ENCODE results near the gene COL27A1.
A peak's percentile ranks its signal among the peaks of the same experiment; 100 is the strongest.

The COL27A1 gene

DNA sequence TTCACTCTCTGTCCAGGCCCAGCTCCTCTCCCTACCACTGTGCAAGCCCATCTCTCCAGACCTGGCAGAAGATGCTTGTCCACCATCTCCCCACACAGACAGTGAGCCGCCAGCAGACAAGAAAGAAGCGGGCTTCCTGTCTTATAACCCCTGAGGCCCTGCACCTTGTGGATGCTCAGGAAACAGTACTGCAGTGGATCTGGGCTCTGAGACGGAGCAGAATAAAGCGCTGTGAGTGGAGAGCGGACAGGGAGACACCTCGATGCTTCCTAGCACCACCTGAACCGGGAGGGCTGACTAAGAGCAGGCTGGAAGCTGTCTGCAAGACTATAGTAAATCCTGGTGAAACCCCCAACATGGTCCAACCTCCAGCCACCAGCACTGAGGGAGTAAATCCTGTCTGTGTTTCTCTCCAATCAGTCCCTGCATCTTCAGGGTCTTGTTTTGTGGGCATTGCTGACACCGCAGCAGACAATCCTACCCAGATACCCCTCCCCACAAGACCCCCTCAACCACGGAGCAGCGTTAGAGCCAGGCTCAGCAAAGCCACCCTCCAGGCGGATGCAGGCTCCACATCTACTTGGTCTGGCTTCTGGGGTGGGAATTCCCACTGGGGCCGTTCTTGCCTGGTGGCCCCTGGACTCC, 193.0 kb downstream of the COL27A1 start:
- DNase-seq (ENCODE audit: extremely low read depth in 1 of 2, low read depth in 1 of 2), result no peak

DNA sequence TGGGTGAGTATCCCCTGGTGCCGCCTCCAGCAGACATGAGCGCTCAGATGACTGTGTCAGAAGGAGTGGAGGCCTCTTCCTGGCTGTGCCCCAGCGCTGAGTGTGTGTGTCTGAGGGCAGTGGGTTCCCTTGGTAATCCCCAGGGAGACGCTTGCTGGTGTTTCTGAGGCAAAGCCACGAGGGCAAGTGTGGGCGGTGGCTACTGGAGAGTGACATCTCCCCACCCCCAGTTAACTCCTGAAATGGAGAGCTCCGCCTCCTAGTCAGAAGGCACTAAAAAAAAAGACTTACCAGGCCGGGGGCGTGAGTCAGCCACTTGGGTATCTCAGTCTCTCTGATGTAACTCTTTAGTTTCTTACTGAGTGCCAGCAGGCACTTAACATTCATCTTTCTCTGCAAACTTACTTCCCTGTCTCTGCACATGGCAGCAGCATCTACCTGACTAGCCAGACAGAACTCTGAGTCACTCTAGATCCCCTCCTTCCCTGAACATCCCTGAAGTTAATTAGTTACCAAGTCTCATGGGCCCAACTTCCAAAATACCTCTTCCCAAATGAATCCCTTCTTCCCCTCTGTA, 193.7 kb downstream of the COL27A1 start:
- peak in 1 of 2 donors; percentile 25 for DNase-seq (ENCODE audit: extremely low read depth in 1 of 2, low read depth in 1 of 2)

DNA sequence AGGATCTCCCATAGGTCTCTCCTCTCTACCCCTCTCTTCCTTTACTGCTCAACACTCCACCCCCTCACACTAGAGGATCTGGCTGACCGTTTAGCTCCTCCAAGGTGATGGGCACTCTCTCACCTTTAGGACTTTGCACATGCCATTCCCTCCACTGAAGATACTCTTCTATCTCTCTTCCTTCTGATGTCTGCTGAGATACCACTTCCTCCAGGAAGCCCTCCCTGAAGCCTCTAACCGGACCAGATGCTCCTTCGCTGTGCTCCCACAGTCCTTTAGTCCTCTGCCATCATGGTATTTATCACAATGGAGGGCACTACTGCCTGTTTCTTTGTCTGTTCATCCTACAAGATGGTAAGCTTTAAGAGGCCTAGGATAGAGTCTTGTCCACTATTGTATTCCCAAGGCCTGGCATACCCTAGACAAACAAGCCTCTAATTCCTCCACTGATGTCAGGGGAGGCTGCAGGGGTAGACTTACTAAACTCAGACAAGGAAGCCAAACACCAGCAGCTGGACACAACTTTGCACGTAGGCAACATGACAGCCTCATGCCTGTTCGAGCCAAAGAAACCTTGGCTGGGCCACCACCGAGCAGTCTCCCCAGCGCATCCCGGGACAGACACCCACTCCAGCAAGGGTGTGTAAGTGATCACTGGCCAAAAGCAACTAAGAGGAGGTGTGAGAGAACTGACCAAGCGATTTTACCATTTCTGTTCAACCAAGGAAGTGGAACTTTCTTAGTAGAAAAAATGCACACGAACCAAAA, 194.6 kb downstream of the COL27A1 start:
- no peak for DNase-seq (ENCODE audit: extremely low read depth in 1 of 2, low read depth in 1 of 2)

DNA sequence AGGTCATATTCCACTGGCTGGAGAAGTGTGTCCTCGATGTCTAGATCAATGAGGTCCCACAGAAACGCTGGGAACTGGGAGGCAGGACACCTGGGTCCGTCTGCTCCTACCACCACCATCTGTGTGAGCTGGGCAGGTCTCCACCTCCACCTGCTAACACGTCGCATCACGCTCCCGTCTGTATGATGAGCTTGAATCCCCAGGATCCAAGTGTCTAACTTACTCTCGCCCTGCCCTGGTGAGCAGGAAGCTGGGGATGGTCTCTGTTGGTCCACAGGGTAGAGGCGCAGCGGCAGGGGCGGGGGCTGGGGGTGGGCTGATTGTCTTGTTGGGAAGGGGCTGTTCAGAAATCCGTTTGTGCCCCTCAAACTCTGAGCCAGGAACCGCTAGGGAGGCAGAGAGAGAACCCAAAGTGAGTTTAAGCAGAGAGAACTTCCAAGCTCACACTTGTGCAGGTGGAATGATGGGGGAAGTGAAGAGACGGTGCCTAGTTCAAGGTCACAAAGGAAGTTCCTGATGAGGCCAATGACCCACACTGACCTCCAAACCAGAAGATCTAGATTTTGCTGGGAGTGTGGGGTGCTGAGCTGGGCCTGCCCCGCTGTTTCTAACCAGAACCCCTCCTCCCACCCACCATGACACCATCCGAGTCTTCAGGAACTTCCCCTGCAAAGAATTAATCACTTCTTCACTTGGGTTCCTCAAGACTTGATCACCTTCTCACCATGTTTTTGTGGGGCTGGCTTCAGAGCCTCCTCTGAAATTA, 195.5 kb downstream of the COL27A1 start:
- no peak for DNase-seq (ENCODE audit: extremely low read depth in 1 of 2, low read depth in 1 of 2)

DNA sequence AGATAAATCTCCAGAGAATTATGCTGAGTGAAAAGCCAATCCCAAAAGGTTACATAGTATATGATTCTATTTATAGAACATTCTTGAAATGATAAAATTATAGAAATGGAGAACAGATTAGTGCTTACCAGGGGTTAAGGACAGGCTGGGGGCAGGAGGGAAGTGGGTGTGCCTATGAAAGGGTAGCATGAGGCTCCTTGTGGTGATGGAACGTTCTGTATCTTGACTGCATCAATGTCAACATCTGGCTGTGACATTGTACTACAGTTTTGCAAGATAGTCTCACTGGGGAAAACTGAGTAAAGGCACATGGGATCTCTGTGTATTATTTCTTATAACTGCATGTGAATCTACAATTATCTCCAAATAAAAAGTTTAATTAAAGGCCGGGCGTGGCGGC, 196.6 kb downstream of the COL27A1 start:
- no peak for DNase-seq (ENCODE audit: extremely low read depth in 1 of 2, low read depth in 1 of 2)

DNA sequence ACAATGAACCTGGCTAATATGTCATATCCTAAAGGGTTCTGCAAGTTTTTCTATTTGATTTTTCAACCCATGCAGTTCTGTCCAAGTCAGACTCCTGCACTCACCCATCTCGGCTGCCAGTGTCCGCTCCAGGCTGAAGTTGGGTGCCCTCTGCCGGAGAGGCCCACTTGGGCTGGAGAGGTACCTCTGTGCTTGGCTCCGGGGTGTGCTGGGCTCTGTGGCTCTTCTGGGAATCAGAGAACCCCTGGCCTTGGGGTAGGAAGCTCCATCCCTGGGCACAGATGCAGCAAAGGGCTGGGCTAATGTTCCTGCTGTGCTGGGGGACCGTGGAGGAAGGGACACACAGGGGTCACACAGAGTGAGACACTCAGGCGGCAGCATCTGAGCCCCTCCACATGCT, 200.5 kb downstream of the COL27A1 start:
- DNase-seq (ENCODE audit: extremely low read depth in 1 of 2, low read depth in 1 of 2), result no peak

DNA sequence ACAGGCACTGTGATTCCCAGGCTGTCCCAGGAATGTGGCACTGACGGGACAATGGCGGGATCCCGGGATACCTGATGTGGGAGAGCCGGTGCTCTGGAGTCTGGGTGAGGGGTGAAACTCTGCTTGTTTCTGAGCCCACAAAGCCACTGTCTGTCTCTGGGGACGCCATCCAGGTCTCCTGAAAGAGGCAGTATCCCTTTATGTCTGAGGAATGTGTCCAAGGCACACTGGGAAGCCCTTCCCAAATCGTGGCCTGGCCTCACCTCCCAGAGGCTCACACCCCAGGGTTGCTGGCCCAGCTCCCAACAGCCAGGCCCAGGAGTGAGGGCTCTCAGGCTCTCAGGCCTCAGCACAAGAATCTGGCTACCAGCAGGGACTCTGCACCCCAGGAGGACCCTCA, 201.5 kb downstream of the COL27A1 start:
- DNase-seq (ENCODE audit: extremely low read depth in 1 of 2, low read depth in 1 of 2), result no peak

DNA sequence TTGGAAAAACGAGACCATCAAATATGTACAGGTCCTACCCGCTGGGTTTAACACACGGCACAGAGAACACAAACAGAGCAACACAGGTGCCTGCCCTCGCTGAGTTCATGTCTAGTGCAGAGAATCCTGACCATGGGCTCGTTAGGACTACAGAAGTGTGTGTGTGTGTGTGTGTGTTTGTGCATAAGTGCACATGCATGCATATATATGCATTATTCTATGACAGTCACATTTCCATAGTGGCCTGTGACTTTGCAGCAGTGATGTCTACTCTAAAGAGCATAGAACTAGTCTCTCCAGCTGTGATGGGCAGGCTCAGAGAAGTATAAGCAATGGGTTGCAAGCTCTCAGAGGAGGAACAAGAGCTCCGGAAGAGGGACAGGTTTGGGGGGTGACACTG, 202.0 kb downstream of the COL27A1 start:
- DNase-seq (ENCODE audit: extremely low read depth in 1 of 2, low read depth in 1 of 2), result no peak

DNA sequence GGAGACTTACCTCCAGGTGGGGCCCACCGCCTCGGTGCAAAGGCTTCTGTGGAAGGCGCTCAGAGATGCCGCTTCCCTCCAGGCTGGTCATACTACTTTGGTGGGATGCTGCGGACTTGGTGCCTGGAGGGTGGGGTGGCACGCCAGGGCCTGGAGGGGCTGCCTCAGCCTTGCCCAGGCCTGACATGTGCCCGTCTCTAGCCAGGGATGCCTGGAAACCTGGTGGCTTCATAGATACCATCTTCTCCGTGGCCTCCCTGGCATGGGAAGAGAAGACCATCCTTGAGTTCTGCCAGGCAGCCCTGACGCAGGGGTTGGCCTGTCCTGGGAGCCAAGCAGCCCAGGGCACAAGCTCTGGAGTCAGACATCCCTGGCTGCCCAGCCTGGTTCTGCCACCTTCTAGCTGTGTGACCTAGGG, 202.6 kb downstream of the COL27A1 start:
- DNase-seq (ENCODE audit: extremely low read depth in 1 of 2, low read depth in 1 of 2), result no peak

DNA sequence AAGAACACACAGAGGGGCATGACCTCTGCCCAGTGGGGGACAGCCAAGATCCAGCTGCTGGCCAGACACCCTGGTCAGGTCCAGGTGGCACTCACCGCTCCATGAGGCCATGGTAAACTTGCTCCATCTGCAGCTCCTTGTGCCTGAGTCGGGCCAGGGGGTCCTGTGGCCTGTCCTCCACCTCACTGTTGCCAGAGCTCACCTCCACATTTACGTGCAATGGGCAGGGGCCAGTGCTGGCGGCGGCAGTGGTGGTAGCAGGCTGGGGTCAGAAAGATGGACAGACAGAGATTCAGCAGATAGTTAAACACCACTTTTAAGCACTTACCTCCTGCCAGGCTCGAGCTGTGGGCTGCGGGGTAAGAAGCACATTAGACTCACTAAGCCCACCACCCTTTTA, 204.5 kb downstream of the COL27A1 start:
- DNase-seq (ENCODE audit: extremely low read depth in 1 of 2, low read depth in 1 of 2), result no peak

DNA sequence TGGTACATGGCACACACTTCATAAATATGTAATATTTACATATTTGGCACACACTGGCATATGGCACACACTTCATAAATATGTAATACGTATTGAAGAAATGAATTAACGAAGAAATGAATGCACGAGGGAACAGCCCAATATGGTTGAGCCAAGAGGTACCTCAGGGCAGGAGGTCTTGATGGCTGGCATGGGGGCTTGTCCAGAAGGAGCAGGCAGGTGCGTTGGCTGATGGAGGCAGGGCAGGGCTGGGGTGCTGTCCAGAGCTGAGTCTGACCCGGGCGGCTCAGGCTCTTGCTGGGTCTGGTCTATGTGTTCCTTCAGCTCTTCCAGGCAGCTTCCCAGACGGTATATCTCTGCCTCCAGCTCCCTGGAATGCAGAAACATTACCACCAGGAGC, 206.2 kb downstream of the COL27A1 start:
- no peak for DNase-seq (ENCODE audit: extremely low read depth in 1 of 2, low read depth in 1 of 2)

All from activated CD8-positive, alpha-beta memory T cell treated with anti-CD3 and anti-CD28 coated beads for 1 hour (primary cell).